OCI-LY3 (cell line): ENCODE results near the gene ADGRL2.

Source experiments
- CTCF ChIP-seq: fragments of 200-600, 300-600 bp; sonication (generic); IDR thresholded peaks from 2 replicates; pipeline ENCODE4 v1.5.1; 2014; ENCODE audit warnings: antibody characterized with exemption, low read length, low read depth
- EZH2phosphoT487 ChIP-seq: fragments of 200-600 bp; shearing (Covaris generic); IDR thresholded peaks from 2 replicates; pipeline ENCODE4 v1.6.1; 2018; ENCODE audit warnings: antibody characterized with exemption, mixed run types, low read depth

- no peak for TF ChIP-seq CTCF
- TF ChIP-seq EZH2phosphoT487, result no peak
Measured at GRCh38 chr1:81809808-81810207, 9.1 kb downstream of the ADGRL2 start.
